Measurements from ENCODE around the gene PIK3CB. TPM values are rescaled to one million over a fixed set of nuclear protein-coding genes. Genes with fewer than 3 reads are reported as not detected.
"Not testable (repeated sequence)": the region's sequence is repeated elsewhere in the genome, so short reads cannot be mapped to it uniquely, and the experiment has no call there.

PIK3CB gene
- total and polyA plus RNA-seq, 11 donors: 6.9 to 38.1 (median 29.4) TPM

DNA sequence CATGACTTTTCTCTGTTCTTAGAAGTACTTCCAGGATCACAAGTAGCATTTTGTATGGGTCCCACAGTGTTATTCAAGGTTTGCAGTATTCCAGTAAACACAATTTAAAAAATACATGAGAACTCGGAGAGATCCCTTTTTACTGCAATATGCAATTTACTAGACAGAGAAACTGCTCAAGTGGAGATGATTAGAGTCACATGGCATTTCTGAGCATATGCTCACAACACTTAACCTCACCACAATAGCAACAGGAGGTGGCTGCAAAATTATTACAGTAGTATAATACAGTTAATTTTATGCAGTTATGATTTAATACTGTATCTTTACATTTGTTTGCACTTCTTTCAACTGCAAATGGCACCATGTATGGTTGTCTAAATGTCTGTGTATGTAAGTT, 87.5 kb downstream of the PIK3CB start:
- DNase-seq (no peak), ATAC-seq (no peak)
- 58 to 71% (median 68%) methylated on average over 1 of the region's 1 CpG for WGBS, 4 donors
- H3K27me3 ChIP-seq: no peaks in the 10 kb centered on the region
- intact Hi-C loops (cut with DNase I): no loop called here
- no peak overlapping the region for H3K4me3 ChIP-seq
- no peaks in the 10 kb centered on the region for H3K9me3 ChIP-seq
- peaks cover 0 to 9% (median under 1%) of the 10 kb centered on the region in 9 donors for H3K36me3 ChIP-seq
- H3K27ac ChIP-seq: no peak overlapping the region
- H3K4me1 ChIP-seq: peaks cover 0 to 8% (median 0%) of the 10 kb centered on the region in 12 donors
- TF ChIP-seq POLR2A (IDR thresholded peaks at IDR 0.05): no peak
- TF ChIP-seq, protein P1, sequence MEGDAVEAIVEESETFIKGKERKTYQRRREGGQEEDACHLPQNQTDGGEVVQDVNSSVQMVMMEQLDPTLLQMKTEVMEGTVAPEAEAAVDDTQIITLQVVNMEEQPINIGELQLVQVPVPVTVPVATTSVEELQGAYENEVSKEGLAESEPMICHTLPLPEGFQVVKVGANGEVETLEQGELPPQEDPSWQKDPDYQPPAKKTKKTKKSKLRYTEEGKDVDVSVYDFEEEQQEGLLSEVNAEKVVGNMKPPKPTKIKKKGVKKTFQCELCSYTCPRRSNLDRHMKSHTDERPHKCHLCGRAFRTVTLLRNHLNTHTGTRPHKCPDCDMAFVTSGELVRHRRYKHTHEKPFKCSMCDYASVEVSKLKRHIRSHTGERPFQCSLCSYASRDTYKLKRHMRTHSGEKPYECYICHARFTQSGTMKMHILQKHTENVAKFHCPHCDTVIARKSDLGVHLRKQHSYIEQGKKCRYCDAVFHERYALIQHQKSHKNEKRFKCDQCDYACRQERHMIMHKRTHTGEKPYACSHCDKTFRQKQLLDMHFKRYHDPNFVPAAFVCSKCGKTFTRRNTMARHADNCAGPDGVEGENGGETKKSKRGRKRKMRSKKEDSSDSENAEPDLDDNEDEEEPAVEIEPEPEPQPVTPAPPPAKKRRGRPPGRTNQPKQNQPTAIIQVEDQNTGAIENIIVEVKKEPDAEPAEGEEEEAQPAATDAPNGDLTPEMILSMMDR (IDR thresholded peaks at IDR 0.05): no peak

DNA sequence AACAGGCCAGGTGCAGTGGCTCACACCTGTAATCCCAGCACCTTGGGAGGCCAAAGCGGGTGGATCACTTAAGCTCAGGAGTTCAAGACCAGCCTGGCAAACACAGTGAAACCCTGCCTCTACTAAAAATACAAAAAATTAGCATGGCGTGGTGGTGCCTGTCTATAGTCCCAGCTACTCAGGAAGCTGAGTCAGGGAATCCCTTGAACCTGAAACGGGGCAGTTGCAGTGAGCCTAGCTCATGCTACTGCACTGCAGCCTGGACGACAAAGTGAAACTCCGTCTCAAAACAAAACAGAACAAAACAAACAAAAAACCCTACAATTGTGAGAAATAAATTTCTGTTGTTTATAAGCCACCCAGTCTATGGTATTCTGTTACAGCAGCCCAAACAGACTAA, 94.7 kb downstream of the PIK3CB start:
- Histone ChIP-seq H3K4me3 (no peak overlapping the region), H3K36me3 (peaks cover 0 to 42% (median 22%) of the 10 kb centered on the region in 9 donors), H3K9me3 (no peaks in the 10 kb centered on the region), H3K27me3 (no peaks in the 10 kb centered on the region), H3K27ac (no peak overlapping the region), H3K4me1 (no peaks in the 10 kb centered on the region)
- intact Hi-C loops (cut with DNase I): no loop called here
- TF ChIP-seq POLR2A (IDR thresholded peaks at IDR 0.05): no peak
- TF ChIP-seq, protein P1 (IDR thresholded peaks at IDR 0.05): no peak
- 87 to 92% (median 90%) methylated on average over 5 of the region's 5 CpGs for WGBS, 4 donors
- DNase-seq (no peak), ATAC-seq (no peak)

- H3K27ac ChIP-seq: no peak overlapping the region
- WGBS, 4 donors: 77 to 82% (median 78%) methylated on average over 1 of the region's 1 CpG
- TF ChIP-seq, protein P1 (IDR thresholded peaks at IDR 0.05): no peak
- no peak for TF ChIP-seq POLR2A (IDR thresholded peaks at IDR 0.05)
Measured at GRCh38 chr3:138732456-138732855, 102.3 kb downstream of the PIK3CB start.

GRCh38 chr3:138726946-138727730, 107.6 kb downstream of the PIK3CB start:
- Histone ChIP-seq H3K36me3 (peaks cover 0 to 23% (median 4%) of the 10 kb centered on the region in 9 donors), H3K4me3 (no peak overlapping the region), H3K9me3 (no peaks in the 10 kb centered on the region), H3K27ac (no peak overlapping the region), H3K4me1 (peaks cover 0 to 20% (median 3%) of the 10 kb centered on the region in 12 donors), H3K27me3 (no peaks in the 10 kb centered on the region)
- 91 to 96% (median 95%) methylated on average over 5 of the region's 5 CpGs for WGBS, 4 donors
- ATAC-seq (no peak), DNase-seq (no peak)
- TF ChIP-seq, protein P1 (IDR thresholded peaks at IDR 0.05): no peak
- no peak for TF ChIP-seq POLR2A (IDR thresholded peaks at IDR 0.05)
- intact Hi-C loops (cut with DNase I): no loop called here

More at GRCh38 chr3:138732456-138732855, 102.3 kb downstream of the PIK3CB start:
- H3K4me3 ChIP-seq: no peak overlapping the region
- no peaks in the 10 kb centered on the region for H3K4me1 ChIP-seq
- intact Hi-C loops (cut with DNase I): no loop called here
- H3K9me3 ChIP-seq: no peaks in the 10 kb centered on the region
- DNase-seq (no peak), ATAC-seq (no peak)
- no peaks in the 10 kb centered on the region for H3K27me3 ChIP-seq
- peaks cover 0 to 61% (median 3%) of the 10 kb centered on the region in 9 donors for H3K36me3 ChIP-seq

DNA sequence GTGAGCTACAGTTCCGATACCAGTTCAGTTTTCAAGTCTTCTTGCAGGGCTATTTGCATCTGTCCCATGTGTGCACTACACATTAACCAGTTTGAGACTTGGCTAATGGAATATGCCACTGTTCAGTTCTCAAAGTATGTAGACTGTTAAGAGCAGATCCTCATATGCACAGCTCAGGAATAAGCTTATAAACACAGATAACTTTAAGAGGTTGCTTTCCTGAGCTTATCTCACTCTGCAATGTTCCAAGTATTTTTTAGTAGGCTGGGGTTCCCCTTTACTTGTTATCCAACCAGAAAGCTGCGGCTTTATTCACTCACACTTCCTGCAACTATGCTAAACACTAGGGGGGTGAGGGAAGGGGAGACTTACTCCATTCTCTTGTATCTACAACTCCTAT, 108.7 kb downstream of the PIK3CB start:
- Histone ChIP-seq H3K27ac (peak overlapping the region in 1 of 12 donors; percentile 21), H3K36me3 (peaks cover 0 to 12% (median under 1%) of the 10 kb centered on the region in 9 donors), H3K4me1 (peaks cover 0 to 20% (median 3%) of the 10 kb centered on the region in 12 donors)
- DNase-seq; intact Hi-C loops (cut with DNase I); H3K9me3 ChIP-seq; H3K27me3 ChIP-seq; H3K4me3 ChIP-seq: not testable (repeated sequence)
- ATAC-seq: peak; percentile 15 to 36 (median 23)
- 26 to 52% (median 45%) methylated on average over 2 of the region's 2 CpGs for WGBS, 4 donors

Measured in heart left ventricle (tissue), 16 donors.